DMS153 (cell line): ENCODE results near the gene TMEM117.

Experiments
- DNase-seq: peaks from one replicate; lab custom pipeline; 2025; lab: John Stamatoyannopoulos, UW

The TMEM117 gene

DNA sequence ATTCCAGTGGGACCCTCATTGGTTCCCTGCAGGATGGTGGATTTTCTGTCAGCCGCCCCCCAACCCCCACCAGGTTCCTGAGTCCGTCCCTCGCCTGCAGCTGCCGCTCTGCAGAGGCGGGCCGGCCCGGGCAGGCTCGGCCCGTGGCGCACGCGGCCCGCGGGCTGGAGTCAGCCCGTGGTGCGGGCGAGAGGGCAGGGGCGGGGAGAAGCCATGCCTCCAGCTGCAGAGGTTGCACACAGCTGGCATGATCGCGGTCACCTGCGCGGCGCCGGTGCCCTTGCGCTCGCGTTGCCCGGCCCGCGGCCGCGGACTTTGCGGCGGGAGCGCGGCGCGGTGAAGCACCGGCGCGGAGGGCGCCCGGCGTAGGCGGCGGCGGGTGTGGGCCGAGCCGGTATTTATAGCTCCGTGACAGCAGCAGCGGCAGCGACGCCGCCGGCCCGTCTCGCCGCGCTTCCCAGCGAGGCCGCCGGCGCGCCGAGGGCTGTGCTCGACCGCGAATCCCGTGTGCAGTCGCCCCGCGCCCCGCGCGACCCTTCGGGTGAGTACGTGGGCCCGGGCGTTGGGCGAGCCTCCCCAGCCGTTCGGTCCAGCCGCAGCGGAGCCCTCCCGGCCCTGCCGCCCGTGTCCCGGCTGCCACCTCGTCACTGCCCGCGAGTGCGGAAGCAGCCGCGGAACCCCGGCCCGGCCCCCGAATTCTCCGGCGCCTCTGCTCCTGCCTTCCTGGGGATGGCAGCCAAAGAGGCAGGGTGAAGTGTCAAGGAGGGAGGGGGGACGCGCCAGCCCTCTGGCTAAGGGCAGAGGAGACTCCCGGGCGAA is at the start of gene TMEM117:
TMEM117 (plus strand) TSS at position 426 of the 819 bp plus-strand sequence.
- DNase-seq = no peak

DNA sequence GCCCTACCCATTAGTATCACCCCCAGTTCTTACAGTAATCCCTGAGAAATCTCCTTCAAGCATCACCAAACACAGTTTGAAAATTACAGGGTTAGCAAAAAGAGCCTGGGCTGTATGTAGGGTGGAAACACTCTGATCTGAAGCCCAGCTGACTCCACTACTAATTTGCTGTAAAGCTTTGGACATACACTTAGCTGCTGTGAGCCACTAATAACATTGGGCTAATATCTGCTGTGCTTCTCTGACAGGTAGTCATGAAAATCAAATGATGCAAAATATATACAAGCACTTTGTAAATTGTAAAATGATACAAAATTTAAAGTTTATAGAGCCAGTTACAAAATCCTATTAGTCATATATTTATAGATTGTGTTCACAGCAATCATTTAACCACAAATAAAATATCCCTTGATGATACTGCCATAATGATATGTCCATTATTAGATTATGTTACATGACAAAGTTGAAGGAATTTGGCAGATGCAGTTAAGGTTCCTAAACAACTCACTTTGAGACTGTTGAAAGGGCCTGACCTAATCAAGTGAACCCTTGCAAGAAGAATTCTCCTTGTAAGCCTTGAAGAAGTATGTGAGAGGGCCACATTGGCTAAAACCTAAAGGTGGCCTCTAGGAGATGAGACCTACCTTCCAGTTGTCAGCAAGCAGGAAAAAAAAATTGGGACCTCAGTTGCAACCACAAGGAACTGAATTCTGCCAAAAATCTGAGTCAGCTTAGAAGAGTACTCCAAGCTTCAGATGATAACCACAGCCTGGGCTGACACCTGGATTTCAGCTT is 48.8 kb upstream of the TMEM117 start:
- no peak for DNase-seq

- no peak for DNase-seq
These were observed 45.9 kb upstream of the TMEM117 start for GRCh38 chr12:43789941-43790340.

GRCh38 chr12:43795716-43796280 is 40.1 kb upstream of the TMEM117 start:
- no peak for DNase-seq

DNA sequence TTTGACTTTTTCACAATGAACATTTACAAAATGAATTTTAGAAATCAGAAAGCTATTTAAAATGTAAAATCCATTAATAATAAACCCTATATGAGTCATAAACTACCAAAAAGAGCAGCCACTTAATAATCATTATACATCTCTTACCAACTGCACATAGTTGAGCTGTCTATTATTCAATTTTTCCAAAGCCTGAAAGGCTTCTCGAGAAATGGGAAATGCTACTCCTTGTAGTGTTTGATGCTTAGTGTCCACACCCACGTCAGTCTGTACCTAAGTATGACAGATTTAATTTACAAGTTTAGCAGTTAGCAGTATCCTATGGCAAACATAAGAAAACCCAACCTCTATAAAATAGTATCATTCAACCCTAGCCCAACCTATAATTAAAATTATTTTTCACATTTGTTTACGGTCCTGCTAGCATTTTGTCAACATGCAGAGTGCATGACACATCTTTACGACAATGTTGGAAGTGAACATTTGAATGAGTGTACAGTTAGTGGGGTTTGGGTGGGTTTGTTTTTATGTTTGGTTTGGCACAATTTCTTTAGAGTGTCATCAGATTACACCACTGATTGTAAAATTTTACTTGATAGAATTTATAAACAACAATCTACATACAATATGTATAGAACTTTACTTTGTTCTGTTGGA is 38.2 kb upstream of the TMEM117 start:
- DNase-seq = no peak

DNA sequence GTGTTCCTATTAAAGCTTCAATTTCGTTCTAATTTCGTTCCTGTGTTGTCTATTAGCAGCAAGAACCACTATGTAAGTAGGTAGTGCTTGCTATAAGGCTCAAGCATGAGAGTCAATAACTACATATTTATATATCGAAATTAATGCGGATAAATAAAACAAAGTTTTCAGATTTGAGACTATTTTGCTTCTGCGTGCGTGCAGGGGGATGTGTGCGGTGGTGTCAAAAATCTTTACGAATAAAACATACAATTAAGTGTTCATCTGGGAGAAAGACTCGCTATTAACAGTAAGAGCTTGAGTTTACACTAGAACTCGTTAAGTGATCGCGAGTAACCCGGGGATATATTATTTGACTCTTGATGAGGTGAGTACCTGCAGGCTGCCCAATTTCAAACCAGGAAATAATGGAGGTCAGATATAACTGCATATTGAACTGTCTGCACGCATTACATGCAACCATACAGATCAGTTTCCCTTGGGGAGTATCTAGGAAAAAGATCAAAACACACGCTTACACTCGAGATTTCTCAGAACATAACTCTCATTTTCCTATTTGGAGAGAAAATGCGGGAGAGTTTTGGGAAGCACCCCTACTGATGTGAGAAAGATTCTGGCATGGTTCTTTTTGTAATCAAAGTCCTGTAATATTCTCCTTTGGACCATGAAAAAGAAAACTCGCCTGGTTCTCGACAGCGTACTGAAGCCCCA is 30.6 kb upstream of the TMEM117 start:
- DNase-seq = peak; percentile 2

DNA sequence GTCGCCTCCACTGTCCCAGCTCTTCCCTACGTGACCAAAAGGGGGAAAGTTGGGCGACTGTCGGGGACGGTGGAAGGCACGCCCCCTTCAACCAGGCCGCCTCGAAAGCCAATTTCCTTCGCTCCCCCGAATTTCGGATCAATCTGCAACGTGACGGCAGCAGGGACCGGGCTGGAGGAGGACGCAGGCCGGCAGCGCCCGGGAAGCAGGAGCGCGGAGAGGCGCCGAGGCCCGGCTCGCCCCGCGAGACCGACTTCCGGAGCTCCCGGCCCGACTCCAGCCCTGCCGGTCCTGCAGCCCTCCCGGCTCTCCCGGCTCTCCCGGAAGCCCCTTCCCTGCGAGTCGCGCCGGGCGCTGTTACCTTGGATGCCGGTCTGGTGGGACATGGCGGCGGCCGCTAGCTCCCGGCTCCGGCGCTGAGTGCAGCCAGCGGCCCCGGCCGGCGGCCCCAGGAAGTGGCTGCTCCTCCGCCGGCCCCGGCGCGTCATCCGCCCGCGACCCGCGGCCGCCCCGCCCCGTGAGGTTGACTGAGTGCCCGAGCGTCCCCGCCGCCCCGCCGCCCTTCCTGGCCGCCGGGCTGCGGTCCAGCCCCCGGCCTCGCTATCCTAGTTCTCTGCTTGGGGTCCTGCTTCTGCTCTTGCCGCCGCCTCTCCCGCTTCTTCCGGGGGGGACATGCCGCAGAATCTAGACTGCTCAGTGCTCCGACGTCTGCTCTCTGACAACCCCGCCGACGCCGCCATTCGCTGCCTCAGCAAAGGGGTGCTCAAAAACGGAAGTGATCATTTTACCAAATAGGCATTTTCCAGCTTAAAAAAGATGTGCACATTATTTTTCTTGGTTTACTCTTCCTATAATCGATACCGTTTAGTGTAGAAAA is 29.8 kb upstream of the TMEM117 start, which contains the start of gene TWF1:
TWF1 (minus strand) TSS at position 458 of the 877 bp plus-strand sequence; CDS start at position 386, 72 bp downstream.
- peak; percentile 52 for DNase-seq

DNA sequence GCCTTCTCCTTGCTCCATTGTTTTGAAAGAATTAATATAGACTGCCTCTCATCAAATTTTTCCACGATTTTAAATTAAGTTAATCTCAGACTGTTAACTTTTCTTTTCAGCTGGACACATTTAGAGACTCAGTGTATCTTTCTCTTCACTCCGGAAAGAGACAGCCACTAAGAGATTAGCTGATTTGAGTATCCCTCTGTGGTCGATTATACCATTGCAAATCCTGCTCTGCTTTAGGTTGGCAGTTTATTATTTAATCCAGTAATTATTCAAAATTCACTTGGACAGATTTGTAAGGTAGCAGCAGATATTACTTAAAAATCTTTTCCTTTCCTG is 29.2 kb upstream of the TMEM117 start:
- DNase-seq = no peak

DNA sequence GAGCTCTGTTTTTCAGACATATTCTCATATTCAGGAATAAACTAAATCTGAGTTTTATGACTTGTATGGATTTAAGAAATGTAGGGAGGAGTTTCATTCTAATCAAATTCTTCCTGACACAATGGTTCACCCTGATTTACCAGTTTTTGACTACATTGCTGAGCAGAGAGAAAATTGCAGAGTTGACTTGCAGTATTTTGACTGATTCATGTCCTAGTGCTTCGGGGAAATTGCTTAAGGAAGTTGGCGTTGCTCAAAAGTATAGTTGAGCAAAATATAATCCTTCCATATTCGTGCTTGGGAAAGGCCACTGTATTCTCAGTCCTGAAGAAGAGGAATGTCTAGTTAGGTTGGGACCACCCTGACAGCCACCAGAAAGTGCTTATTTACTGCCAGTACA is 28.5 kb upstream of the TMEM117 start:
- DNase-seq = no peak

- no peak for DNase-seq
These were observed 23.8 kb upstream of the TMEM117 start for GRCh38 chr12:43812057-43812456.

DNA sequence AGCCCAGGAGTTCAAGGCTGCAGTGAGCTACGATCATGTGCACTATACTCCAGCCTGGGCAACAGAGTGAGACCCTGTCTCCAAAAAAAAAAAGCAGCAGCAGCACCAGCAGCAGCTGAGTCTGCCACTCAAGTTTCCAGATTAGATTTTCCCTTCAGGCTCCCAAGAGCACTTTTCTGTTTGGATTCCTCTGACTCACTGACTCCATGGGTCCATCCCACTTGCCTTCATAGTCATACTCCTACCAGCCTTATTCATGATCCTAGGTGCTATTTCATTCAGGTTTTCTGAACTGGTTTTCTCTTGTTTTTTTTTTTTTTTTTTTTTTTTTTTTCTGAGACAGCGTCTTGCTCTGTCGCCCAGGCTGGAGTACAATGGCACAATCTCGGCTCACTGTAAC is 23.0 kb upstream of the TMEM117 start:
- DNase-seq = no peak

- DNase-seq = peak; percentile 40
These were observed 20.5 kb upstream of the TMEM117 start for GRCh38 chr12:43815416-43815815.

DNA sequence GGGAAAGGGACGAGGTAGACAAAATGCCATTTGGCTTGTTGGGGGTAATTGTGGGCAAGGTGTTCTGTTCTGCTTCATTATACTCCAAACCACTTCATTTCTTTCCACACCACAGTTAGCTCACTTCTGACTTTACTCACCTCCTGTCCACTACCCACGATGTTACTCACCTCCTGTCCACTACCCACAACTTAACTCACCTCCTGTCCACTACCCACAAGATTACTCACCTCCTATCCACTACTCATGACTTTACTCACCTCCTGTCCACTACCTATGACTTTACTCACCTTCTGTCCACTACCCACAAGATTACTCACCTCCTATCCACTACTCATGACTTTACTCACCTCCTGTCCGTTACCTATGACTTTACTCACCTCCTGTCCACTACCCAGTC is 19.7 kb upstream of the TMEM117 start:
- no peak for DNase-seq

DNA sequence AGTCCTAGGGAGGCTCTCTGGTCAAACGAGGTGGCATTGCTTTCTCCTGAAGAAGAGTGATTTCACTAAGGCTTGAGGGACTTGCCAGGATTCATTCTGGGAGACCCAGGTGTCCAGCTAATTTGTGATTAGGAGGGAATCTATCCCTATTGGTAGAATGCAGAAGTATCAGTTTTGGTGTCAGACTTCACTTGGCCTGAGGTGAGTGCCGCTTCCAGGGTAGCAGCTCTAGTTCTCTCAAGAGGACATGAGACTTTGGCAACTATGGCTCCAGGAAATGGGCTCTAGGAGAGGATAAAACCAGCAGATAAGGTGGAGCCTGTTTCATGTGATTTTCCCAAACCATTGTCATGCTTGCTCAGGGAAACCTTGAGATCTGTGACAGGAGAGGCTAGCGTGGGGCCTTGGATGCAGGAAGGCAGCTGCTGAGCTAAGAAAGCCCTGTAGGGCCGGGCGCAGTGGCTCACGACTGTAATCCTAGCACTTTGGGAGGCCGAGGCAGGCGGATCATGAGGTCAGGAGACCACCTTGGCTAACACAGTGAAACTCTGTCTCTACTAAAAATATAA is 11.6 kb upstream of the TMEM117 start:
- no peak for DNase-seq

DNA sequence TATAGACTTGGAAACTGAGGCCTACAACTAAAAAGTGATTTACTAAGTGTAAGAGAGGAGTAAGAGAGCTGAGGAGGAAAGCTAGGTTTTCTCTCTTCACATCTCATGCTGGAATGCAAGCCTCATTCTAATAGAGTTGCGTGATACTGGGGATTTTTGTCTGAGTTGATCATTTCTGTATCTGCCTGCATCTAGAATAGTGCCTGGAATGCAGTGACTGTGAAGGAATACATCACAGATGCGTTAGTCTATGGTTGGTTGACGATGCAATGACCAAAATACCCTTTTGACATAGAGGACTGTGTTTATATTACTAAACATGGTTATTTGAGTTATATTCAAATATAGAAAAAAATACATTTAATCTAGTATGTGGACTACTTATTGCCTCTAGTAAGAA is 9.2 kb upstream of the TMEM117 start:
- DNase-seq = no peak

- no peak for DNase-seq
These were observed 8.8 kb upstream of the TMEM117 start for GRCh38 chr12:43827093-43827492.

DNA sequence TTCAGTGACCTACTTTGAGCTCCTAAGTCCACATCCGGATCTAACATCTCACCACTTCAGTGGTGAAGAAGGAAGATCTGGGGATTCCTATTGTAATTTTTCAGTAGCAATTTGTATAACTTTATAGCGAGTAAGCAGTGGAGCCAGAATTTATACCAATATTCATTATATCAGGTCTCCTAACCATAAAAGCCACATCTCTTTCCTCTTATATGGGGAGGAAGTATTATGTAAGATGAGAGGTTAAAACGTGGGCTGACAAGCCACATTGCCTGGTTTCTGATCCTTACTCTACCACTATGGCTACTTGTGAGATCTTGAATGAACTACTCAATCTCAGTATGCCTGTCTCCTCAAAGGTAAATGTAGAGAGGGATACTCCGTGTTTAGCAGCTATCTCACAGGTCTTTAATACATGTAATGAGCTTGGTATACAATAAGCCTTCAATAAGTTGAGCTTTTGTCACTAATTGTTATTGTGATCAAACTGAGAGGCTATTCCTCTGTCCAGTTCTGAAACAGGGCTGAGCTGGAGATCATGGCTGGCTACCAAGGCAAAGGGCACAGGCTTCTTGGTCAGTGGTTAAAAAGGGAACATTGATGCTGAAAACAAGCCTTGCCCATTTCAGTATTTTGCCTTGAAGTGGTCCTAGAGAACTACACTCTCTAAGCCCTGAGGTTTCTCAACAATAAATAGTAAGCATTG is 3.3 kb upstream of the TMEM117 start:
- DNase-seq = no peak

DNA sequence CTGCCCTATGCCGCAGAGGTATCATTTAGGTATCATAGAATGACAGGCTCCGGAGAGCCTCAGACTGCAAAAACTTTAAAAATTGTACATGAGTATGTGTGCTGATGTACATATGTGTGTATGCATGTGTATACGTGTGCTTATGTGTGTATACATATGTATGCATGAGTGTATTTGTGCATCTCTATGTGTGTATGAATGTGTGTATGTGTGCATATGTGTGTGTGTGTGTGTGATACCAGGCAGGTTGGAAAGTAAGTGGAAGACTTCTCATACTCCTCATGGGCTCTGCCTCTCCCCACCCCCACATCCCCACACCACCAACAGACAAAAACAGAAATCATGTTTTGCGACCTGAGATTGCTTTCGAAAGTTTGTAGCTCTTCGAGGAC is 621 bp upstream of the TMEM117 start:
- DNase-seq = no peak

DNA sequence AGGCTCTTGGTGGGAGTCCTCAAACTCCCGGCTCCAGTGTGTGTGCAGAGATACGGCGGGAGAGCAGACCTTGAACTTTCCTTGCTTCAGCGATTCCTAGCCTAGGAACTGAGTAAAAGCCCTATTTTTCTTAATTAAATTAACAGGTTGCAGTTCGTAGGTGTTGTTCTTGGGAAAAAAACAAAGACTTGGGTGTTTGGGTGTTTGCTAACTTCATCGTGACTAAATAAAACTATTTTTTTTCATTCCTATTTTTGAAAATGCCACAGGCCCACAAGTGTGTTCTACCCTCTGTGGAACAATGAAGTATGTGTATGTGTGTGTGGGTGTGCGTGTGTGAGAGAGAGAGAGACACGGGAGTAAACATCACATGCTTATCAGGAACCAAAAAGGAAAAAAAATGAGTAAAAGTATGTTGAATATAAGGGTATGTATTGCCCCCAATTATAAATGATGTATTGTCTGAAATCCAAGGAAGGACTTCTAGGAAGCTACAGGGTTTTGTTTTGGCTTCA is 651 bp downstream of the TMEM117 start:
- no peak for DNase-seq

DNA sequence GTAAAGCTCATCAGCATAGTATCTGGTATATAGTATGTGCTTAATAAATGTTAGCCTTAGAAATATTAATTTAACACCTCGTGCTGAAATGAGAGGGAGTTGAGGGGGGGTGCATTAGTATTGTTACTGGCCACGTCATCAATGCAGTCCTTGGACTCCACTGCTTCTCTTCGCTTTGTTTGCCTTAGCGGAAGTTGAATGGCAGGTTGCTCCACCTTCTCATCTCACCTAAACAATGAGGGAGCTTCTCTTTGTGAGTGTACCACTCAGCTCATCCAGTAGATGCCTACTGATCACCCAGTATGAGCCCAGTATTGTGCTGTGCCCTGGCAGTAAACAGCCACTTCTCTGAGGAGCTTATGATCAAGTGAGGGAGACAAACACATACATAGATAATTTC is 4.5 kb downstream of the TMEM117 start:
- DNase-seq = no peak
